ENCODE data around the gene ECI2. TPM values are rescaled to one million over a fixed set of nuclear protein-coding genes. Genes with fewer than 3 reads are reported as not detected.
A peak's percentile ranks its signal among the peaks of the same experiment; 100 is the strongest.

ECI2 gene
- total and polyA plus RNA-seq, 7 experiments from 2014 or later = 19.9 to 94.4 (median 59.4) TPM

- DNase-seq (no peak), ATAC-seq (peak; percentile 44)
- H3K9me3 Mint-ChIP-seq = no peaks in the 10 kb centered on the region
- H3K27me3 Mint-ChIP-seq = peaks cover 0 to 33% (median 6%) of the 10 kb centered on the region in 5 donors
- H3K27ac Mint-ChIP-seq = peak overlapping the region in 1 of 9 donors; percentile 81
- CTCF ChIA-PET = interaction anchor here (1.0 to 1.6 kb wide), 2 partner anchors 39 to 57 kb away, joined by 3 to 6 read pairs; no protein-coding TSS in a partner anchor
- POLR2A ChIA-PET = interaction anchor here (1.1 kb wide), 1 partner anchor 20 kb away, joined by 3 read pairs; no protein-coding TSS in a partner anchor
- Histone ChIP-seq H3K36me3 (ENCODE audit: control insufficient read depth in 2 of 3, insufficient read depth in 3 of 3, low read length in 3 of 3) (no peaks in the 10 kb centered on the region), H3K27me3 (ENCODE audit: control insufficient read depth in 2 of 2, insufficient read depth in 2 of 2, low read length in 2 of 2) (no peaks in the 10 kb centered on the region), H3K4me3 (ENCODE audit: low read length) (no peak overlapping the region), H3K9me3 (ENCODE audit: control insufficient read depth in 2 of 3, low read length in 3 of 3) (no peaks in the 10 kb centered on the region), H3K27ac (ENCODE audit: low read depth, low read length) (no peak overlapping the region), H3K4me1 (ENCODE audit: control insufficient read depth in 2 of 2, insufficient read depth in 2 of 2, low read length in 2 of 2) (no peaks in the 10 kb centered on the region)
- peak overlapping the region in 1 of 10 donors; percentile 7 for H3K4me3 Mint-ChIP-seq
- intact Hi-C loops (cut with micrococcal nuclease) = no loop called here
- H3K4me1 Mint-ChIP-seq = peaks cover 0 to 24% (median 5%) of the 10 kb centered on the region in 7 donors
- H3K36me3 Mint-ChIP-seq = no peaks in the 10 kb centered on the region
Measured at GRCh38 chr6:4153514-4153985, 18.2 kb upstream of the ECI2 start.

- ATAC-seq (no peak), DNase-seq (no peak)
- Histone ChIP-seq H3K4me3 (ENCODE audit: low read length) (no peak overlapping the region), H3K27me3 (ENCODE audit: control insufficient read depth in 2 of 2, insufficient read depth in 2 of 2, low read length in 2 of 2) (no peaks in the 10 kb centered on the region), H3K27ac (ENCODE audit: low read depth, low read length) (no peak overlapping the region), H3K9me3 (ENCODE audit: control insufficient read depth in 2 of 3, low read length in 3 of 3) (no peaks in the 10 kb centered on the region), H3K36me3 (ENCODE audit: control insufficient read depth in 2 of 3, insufficient read depth in 3 of 3, low read length in 3 of 3) (no peaks in the 10 kb centered on the region), H3K4me1 (ENCODE audit: control insufficient read depth in 2 of 2, insufficient read depth in 2 of 2, low read length in 2 of 2) (no peaks in the 10 kb centered on the region)
- Mint-ChIP-seq H3K36me3 (peaks cover 0 to 7% (median 3%) of the 10 kb centered on the region in 5 donors), H3K27ac (peak overlapping the region in 1 of 9 donors; percentile 9), H3K4me1 (no peaks in the 10 kb centered on the region), H3K27me3 (peaks cover 0 to 16% (median 0%) of the 10 kb centered on the region in 5 donors), H3K4me3 (no peak overlapping the region), H3K9me3 (peaks cover 0 to 4% (median 0%) of the 10 kb centered on the region in 11 donors)
- ChIA-PET CTCF (interaction anchor here (1.2 kb wide), 1 partner anchor 10 kb away, joined by 3 read pairs; no protein-coding TSS in a partner anchor), POLR2A (no interaction called here)
- intact Hi-C loops (cut with micrococcal nuclease) = no loop called here
Measured at GRCh38 chr6:4145083-4145482, 9.7 kb upstream of the ECI2 start.

GRCh38 chr6:4139272-4139671 lies 3.9 kb upstream of the ECI2 start:
- peaks cover 5 to 27% (median 21%) of the 10 kb centered on the region in 7 donors for H3K4me1 Mint-ChIP-seq
- intact Hi-C loops (cut with micrococcal nuclease) = loop anchor here (5.0 to 10.0 kb wide), 7 partner anchors 387 to 1892 kb away; partner anchors contain the start of genes CDYL (in 1 of the 2), FARS2 (in 1 of the 2), GMDS (in 1 of the 2) and LYRM4 (in 1 of the 2)
- POLR2A ChIA-PET = interaction anchor here (0.6 kb wide), 1 partner anchor 670 kb away, joined by 3 read pairs; no protein-coding TSS in a partner anchor

GRCh38 chr6:4138186-4138585 lies 2.8 kb upstream of the ECI2 start:
- Mint-ChIP-seq H3K4me1 (peaks cover 13 to 38% (median 31%) of the 10 kb centered on the region in 7 donors), H3K4me3 (peak overlapping the region in 3 of 10 donors; percentile 45 to 59 (median 57)), H3K9me3 (peaks cover 0 to 4% (median 0%) of the 10 kb centered on the region in 11 donors), H3K27ac (peak overlapping the region in 3 of 9 donors; percentile 27 to 73 (median 44)), H3K27me3 (peaks cover 0 to 3% (median 0%) of the 10 kb centered on the region in 5 donors), H3K36me3 (peaks cover 5 to 8% (median 6%) of the 10 kb centered on the region in 5 donors)
- ATAC-seq (no peak), DNase-seq (no peak)
- CTCF ChIA-PET = interaction anchor here (0.5 kb wide), 1 partner anchor 554 kb away, joined by 5 read pairs; no protein-coding TSS in a partner anchor
- Histone ChIP-seq H3K4me3 (ENCODE audit: low read length) (no peak overlapping the region), H3K9me3 (ENCODE audit: control insufficient read depth in 2 of 3, low read length in 3 of 3) (no peaks in the 10 kb centered on the region), H3K36me3 (ENCODE audit: control insufficient read depth in 2 of 3, insufficient read depth in 3 of 3, low read length in 3 of 3) (peaks cover 0 to 7% (median 0%) of the 10 kb centered on the region in 3 experiments), H3K27me3 (ENCODE audit: control insufficient read depth in 2 of 2, insufficient read depth in 2 of 2, low read length in 2 of 2) (no peaks in the 10 kb centered on the region), H3K4me1 (ENCODE audit: control insufficient read depth in 2 of 2, insufficient read depth in 2 of 2, low read length in 2 of 2) (peaks cover 10 to 14% of the 10 kb centered on the region in 2 donors), H3K27ac (ENCODE audit: low read depth, low read length) (no peak overlapping the region)
- intact Hi-C loops (cut with micrococcal nuclease) = loop anchor here (5.0 to 10.0 kb wide), 7 partner anchors 386 to 1891 kb away; partner anchors contain the start of genes CDYL (in 1 of the 2), FARS2 (in 1 of the 2), GMDS (in 1 of the 2) and LYRM4 (in 1 of the 2)
- POLR2A ChIA-PET = interaction anchor here (4.0 kb wide), 1 partner anchor 120 kb away, joined by 26 read pairs; no protein-coding TSS in a partner anchor

More at GRCh38 chr6:4139272-4139671, 3.9 kb upstream of the ECI2 start:
- peaks cover 0 to 7% (median 0%) of the 10 kb centered on the region in 3 experiments for H3K36me3 ChIP-seq (ENCODE audit: control insufficient read depth in 2 of 3, insufficient read depth in 3 of 3, low read length in 3 of 3)
- peaks cover 10 to 14% of the 10 kb centered on the region in 2 donors for H3K4me1 ChIP-seq (ENCODE audit: control insufficient read depth in 2 of 2, insufficient read depth in 2 of 2, low read length in 2 of 2)
- no peaks in the 10 kb centered on the region for H3K9me3 ChIP-seq (ENCODE audit: control insufficient read depth in 2 of 3, low read length in 3 of 3)
- no peak for ATAC-seq
- no peaks in the 10 kb centered on the region for H3K27me3 ChIP-seq (ENCODE audit: control insufficient read depth in 2 of 2, insufficient read depth in 2 of 2, low read length in 2 of 2)
- no peak overlapping the region for H3K27ac ChIP-seq (ENCODE audit: low read depth, low read length)
- H3K4me3 ChIP-seq (ENCODE audit: low read length) = no peak overlapping the region
- peaks cover 0 to 7% (median 3%) of the 10 kb centered on the region in 5 donors for H3K36me3 Mint-ChIP-seq
- H3K9me3 Mint-ChIP-seq = peaks cover 0 to 4% (median 0%) of the 10 kb centered on the region in 11 donors
- CTCF ChIA-PET = no interaction called here
- H3K27ac Mint-ChIP-seq = no peak overlapping the region
- H3K4me3 Mint-ChIP-seq = no peak overlapping the region
- no peak for DNase-seq
- peaks cover 0 to 3% (median 0%) of the 10 kb centered on the region in 5 donors for H3K27me3 Mint-ChIP-seq

GRCh38 chr6:4136354-4136831 lies 1.0 kb upstream of the ECI2 start:
- CTCF ChIA-PET = interaction anchor here (0.6 to 2.5 kb wide), 3 partner anchors 113 to 287 kb away, joined by 3 to 12 read pairs (median 3); partner anchors contain the start of gene FAM50B
- peak overlapping the region; percentile 83 to 94 (median 87) for H3K4me3 Mint-ChIP-seq
- no peaks in the 10 kb centered on the region for H3K27me3 ChIP-seq (ENCODE audit: control insufficient read depth in 2 of 2, insufficient read depth in 2 of 2, low read length in 2 of 2)

More at GRCh38 chr6:4136354-4136831, 1.0 kb upstream of the ECI2 start:
- intact Hi-C loops (cut with micrococcal nuclease) = loop anchor here (1.0 to 10.0 kb wide), 12 partner anchors 20 to 1889 kb away; partner anchors contain the start of genes BPHL (in 1 of the 2), CDYL (in 1 of the 2), FARS2 (in 1 of the 2) and GMDS (in 1 of the 2)
- peaks cover 0 to 22% (median 0%) of the 10 kb centered on the region in 3 experiments for H3K36me3 ChIP-seq (ENCODE audit: control insufficient read depth in 2 of 3, insufficient read depth in 3 of 3, low read length in 3 of 3)
- peaks cover 10 to 14% of the 10 kb centered on the region in 2 donors for H3K4me1 ChIP-seq (ENCODE audit: control insufficient read depth in 2 of 2, insufficient read depth in 2 of 2, low read length in 2 of 2)
- Mint-ChIP-seq H3K36me3 (peaks cover 9 to 22% (median 22%) of the 10 kb centered on the region in 5 donors), H3K27me3 (peaks cover 0 to 1% (median 0%) of the 10 kb centered on the region in 5 donors), H3K9me3 (peaks cover 0 to 10% (median 0%) of the 10 kb centered on the region in 11 donors), H3K4me1 (peaks cover 20 to 52% (median 37%) of the 10 kb centered on the region in 7 donors), H3K27ac (peak overlapping the region; percentile 37 to 88 (median 75))
- DNase-seq (peak in 1 of 9 donors; percentile 5), ATAC-seq (no peak)
- peak overlapping the region; percentile 67 for H3K4me3 ChIP-seq (ENCODE audit: low read length)
- no peaks in the 10 kb centered on the region for H3K9me3 ChIP-seq (ENCODE audit: control insufficient read depth in 2 of 3, low read length in 3 of 3)
- POLR2A ChIA-PET = interaction anchor here (0.8 to 4.0 kb wide), 6 partner anchors 19 to 287 kb away, joined by 3 to 26 read pairs (median 4); partner anchors contain the start of gene FAM50B
- H3K27ac ChIP-seq (ENCODE audit: low read depth, low read length) = peak overlapping the region; percentile 76

Data from naive thymus-derived CD4-positive, alpha-beta T cell (primary cell).